Measurements from ENCODE around the gene CACYBP. TPM values are rescaled to one million over a fixed set of nuclear protein-coding genes. Genes with fewer than 3 reads are reported as not detected.

Gene CACYBP
- polyA plus RNA-seq, 4 donors = 130 to 137 (median 133) TPM

Other genes starting within 250 kb of the CACYBP start
- gene MRPS14, start 23.5 kb downstream of the CACYBP start, polyA plus RNA-seq (ENCODE audit: insufficient read length in 4 of 4) = 10 to 100 TPM; 47.3 to 55.0 (median 51.2) TPM
- gene TNN, start 67.9 kb downstream of the CACYBP start, polyA plus RNA-seq (ENCODE audit: insufficient read length in 4 of 4) = 1 to 10 TPM; 2.5 to 3.3 (median 2.9) TPM
- gene KIAA0040, start 192.8 kb downstream of the CACYBP start, polyA plus RNA-seq (ENCODE audit: insufficient read length in 4 of 4) = 10 to 100 TPM; 14.1 to 19.4 (median 16.7) TPM

Measured in right renal pelvis (tissue), 4 donors.